HEK293 (cell line): ENCODE data around the gene TSPAN3.

Experiments used
- CTCF ChIA-PET: fragments of 350-600 bp; formaldehyde crosslinking; extraction: SDS; loops from one replicate; lab custom pipeline; 2021; ENCODE audit warnings: antibody characterized with exemption; lab: Yijun Ruan, JAX
- POLR2A ChIA-PET: fragments of 300-600 bp; formaldehyde crosslinking; extraction: SDS; loops from one replicate; lab custom pipeline; 2020; ENCODE audit warnings: antibody characterized with exemption, inconsistent platforms; lab: Yijun Ruan, JAX
- H3K27ac ChIP-seq: fragments of 200-500 bp; sonication (Bioruptor generic); 2 replicates; pipeline ENCODE4 v1.5.1; 2014; ENCODE audit warnings: low read depth, low read length, control low read depth, inconsistent platforms; ENCODE audit errors: extremely low read depth
- H3K36me3 ChIP-seq, 2 experiments: fragments of 200-500 bp in 1 of 2; sonication (Bioruptor generic) in 1 of 2; 1 replicate in 1 of 2; 2 replicates in 1 of 2; pipeline ENCODE4 v1.5.1; 2014 to 2017; ENCODE audit warnings: inconsistent platforms in 2 of 2, low read length in 2 of 2; ENCODE audit not compliant: control insufficient read depth in 2 of 2, insufficient read depth in 1 of 2
- H3K4me1 ChIP-seq: fragments of 200-500 bp; sonication (Bioruptor generic); 2 replicates; pipeline ENCODE4 v1.5.1; 2014; ENCODE audit warnings: mild to moderate bottlenecking, low read length, inconsistent platforms; ENCODE audit not compliant: control insufficient read depth, insufficient read depth
- H3K4me3 ChIP-seq: 2 replicates; pipeline ENCODE4 v1.5.1; 2011; ENCODE audit warnings: low read depth, mild to moderate bottlenecking, control low read depth, low read length, moderate library complexity
- H3K9me3 ChIP-seq: fragments of 200-500 bp; sonication (Bioruptor generic); 2 replicates; pipeline ENCODE4 v1.5.1; 2014; ENCODE audit warnings: low read depth, low read length, inconsistent platforms; ENCODE audit not compliant: control insufficient read depth, insufficient read depth
- EGR2 ChIP-seq: fragments of 450-650 bp; formaldehyde crosslinking; IDR thresholded peaks from 2 replicates; pipeline ENCODE4 v1.5.1; 2016; ENCODE audit warnings: low read depth, missing biosample characterization, missing genetic modification characterization
- GLI4 ChIP-seq: fragments of 450-650 bp; formaldehyde crosslinking; IDR thresholded peaks from 2 replicates; pipeline ENCODE4 v1.5.1; 2016; ENCODE audit warnings: missing biosample characterization, missing genetic modification characterization
- HOXD13 ChIP-seq: sonication (generic); formaldehyde crosslinking; IDR thresholded peaks from 2 replicates; pipeline ENCODE4 v1.8.0; 2022; ENCODE audit warnings: missing genetic modification reagents, borderline replicate concordance
- KLF10 ChIP-seq: fragments of 450-650 bp; IDR thresholded peaks from 2 replicates; pipeline ENCODE4 v1.5.1; 2018; ENCODE audit warnings: missing biosample characterization, mild to moderate bottlenecking, missing genetic modification characterization
- KLF8 ChIP-seq: fragments of 450-650 bp; formaldehyde crosslinking; IDR thresholded peaks from 2 replicates; pipeline ENCODE4 v1.5.1; 2016; ENCODE audit warnings: missing biosample characterization, missing genetic modification characterization
- KLF9 ChIP-seq: fragments of 450-650 bp; formaldehyde crosslinking; IDR thresholded peaks from 2 replicates; pipeline ENCODE4 v1.5.1; 2016; ENCODE audit warnings: missing biosample characterization, missing genetic modification characterization, low read depth
- OVOL3 ChIP-seq: fragments of 450-650 bp; formaldehyde crosslinking; IDR thresholded peaks from 2 replicates; pipeline ENCODE4 v1.5.1; 2016; ENCODE audit warnings: missing biosample characterization, missing genetic modification characterization
- RBAK ChIP-seq: fragments of 450-650 bp; formaldehyde crosslinking; IDR thresholded peaks from 2 replicates; pipeline ENCODE4 v1.5.1; 2016; ENCODE audit warnings: missing biosample characterization, missing genetic modification characterization
- REST ChIP-seq: fragments of 450-650 bp; formaldehyde crosslinking; IDR thresholded peaks from 2 replicates; pipeline ENCODE4 v1.5.1; 2016; ENCODE audit warnings: missing biosample characterization, missing genetic modification characterization
- SP3 ChIP-seq: fragments of 450-650 bp; formaldehyde crosslinking; IDR thresholded peaks from 2 replicates; pipeline ENCODE4 v1.5.1; 2016; ENCODE audit warnings: missing biosample characterization, missing genetic modification characterization
- ZBTB48 ChIP-seq: fragments of 450-650 bp; formaldehyde crosslinking; IDR thresholded peaks from 2 replicates; pipeline ENCODE4 v1.5.1; 2016; ENCODE audit warnings: missing biosample characterization, missing genetic modification characterization
- ZFHX2 ChIP-seq: fragments of 450-650 bp; formaldehyde crosslinking; conservative IDR thresholded peaks from 2 replicates; pipeline ENCODE4 v1.5.1; 2016; ENCODE audit warnings: missing biosample characterization, missing genetic modification characterization
- ZFP3 ChIP-seq: fragments of 450-650 bp; formaldehyde crosslinking; IDR thresholded peaks from 2 replicates; pipeline ENCODE4 v1.5.1; 2016; ENCODE audit warnings: low read depth, missing biosample characterization, missing genetic modification characterization
- ZFP37 ChIP-seq: fragments of 450-650 bp; formaldehyde crosslinking; IDR thresholded peaks from 2 replicates; pipeline ENCODE4 v1.5.1; 2016; ENCODE audit warnings: missing biosample characterization, missing genetic modification characterization
- ZIC2 ChIP-seq: fragments of 450-650 bp; formaldehyde crosslinking; IDR thresholded peaks from 2 replicates; pipeline ENCODE4 v1.5.1; 2016; ENCODE audit warnings: missing biosample characterization, missing genetic modification characterization
- ZNF214 ChIP-seq: fragments of 450-650 bp; formaldehyde crosslinking; IDR thresholded peaks from 2 replicates; pipeline ENCODE4 v1.5.1; 2017; ENCODE audit warnings: missing biosample characterization, mild to moderate bottlenecking, missing genetic modification characterization, borderline replicate concordance
- ZNF221 ChIP-seq: fragments of 450-650 bp; formaldehyde crosslinking; IDR thresholded peaks from 2 replicates; pipeline ENCODE4 v1.5.1; 2017; ENCODE audit warnings: missing biosample characterization, missing genetic modification characterization, borderline replicate concordance
- ZNF223 ChIP-seq: fragments of 450-650 bp; formaldehyde crosslinking; IDR thresholded peaks from 2 replicates; pipeline ENCODE4 v1.5.1; 2016; ENCODE audit warnings: missing biosample characterization, missing genetic modification characterization
- ZNF302 ChIP-seq: fragments of 450-650 bp; formaldehyde crosslinking; IDR thresholded peaks from 2 replicates; pipeline ENCODE4 v1.5.1; 2016; ENCODE audit warnings: missing biosample characterization, missing genetic modification characterization, low read depth
- ZNF341 ChIP-seq: fragments of 450-650 bp; formaldehyde crosslinking; IDR thresholded peaks from 2 replicates; pipeline ENCODE4; 2016; ENCODE audit warnings: low read depth, missing biosample characterization, missing genetic modification characterization
- ZNF362 ChIP-seq: fragments of 450-650 bp; formaldehyde crosslinking; IDR thresholded peaks from 2 replicates; pipeline ENCODE4 v1.5.1; 2016; ENCODE audit warnings: missing biosample characterization, missing genetic modification characterization
- ZNF544 ChIP-seq: fragments of 450-650 bp; formaldehyde crosslinking; IDR thresholded peaks from 2 replicates; pipeline ENCODE4 v1.5.0; 2017; ENCODE audit warnings: missing biosample characterization, missing genetic modification characterization
- ZNF596 ChIP-seq: fragments of 450-650 bp; IDR thresholded peaks from 2 replicates; pipeline ENCODE4 v1.5.0; 2018; ENCODE audit warnings: missing biosample characterization, mild to moderate bottlenecking, missing genetic modification characterization, moderate library complexity
- ZSCAN5A ChIP-seq: fragments of 450-650 bp; formaldehyde crosslinking; IDR thresholded peaks from 2 replicates; pipeline ENCODE4 v1.5.1; 2016; ENCODE audit warnings: missing biosample characterization, missing genetic modification characterization

TSPAN3 gene

GRCh38 chr15:77027697-77028450 lies 43.0 kb downstream of the TSPAN3 start:
- Histone ChIP-seq H3K36me3 (no peaks in the 10 kb centered on the region), H3K4me1 (no peaks in the 10 kb centered on the region), H3K9me3 (no peaks in the 10 kb centered on the region), H3K27ac (no peak overlapping the region)
- CTCF ChIA-PET: interaction anchor here (0.7 kb wide), 1 partner anchor 807 kb away, joined by 3 read pairs; no protein-coding TSS in a partner anchor
- POLR2A ChIA-PET: no interaction called here
- TF ChIP-seq SP3 (tag by site-specific recombination) (no peak), ZFHX2 (tag by site-specific recombination) (no peak), ZNF221 (tag by site-specific recombination) (no peak), KLF10 (peak; percentile 50; the same call in 1 of the 2 replicates), HOXD13 (CRISPR knock-in tag) (no peak), KLF9 (tag by site-specific recombination) (peak; percentile 47), ZNF596 (no peak), KLF8 (tag by site-specific recombination) (peak; percentile 18; the same call in 1 of the 2 replicates), RBAK (tag by site-specific recombination) (no peak), OVOL3 (no peak), ZNF362 (tag by site-specific recombination) (no peak), ZIC2 (tag by site-specific recombination) (no peak), ZNF223 (tag by site-specific recombination) (no peak), GLI4 (tag by site-specific recombination) (no peak), ZFP3 (tag by site-specific recombination) (no peak), ZNF302 (tag by site-specific recombination) (no peak)
- TF ChIP-seq, all 188 proteins: peak for 3
- no peak overlapping the region for H3K4me3 ChIP-seq

GRCh38 chr15:77027111-77027696 lies 43.7 kb downstream of the TSPAN3 start:
- ChIA-PET POLR2A (interaction anchor here (0.7 to 0.9 kb wide), 2 partner anchors 10 to 44 kb away, joined by 4 to 5 read pairs; partner anchors contain the start of gene TSPAN3), CTCF (interaction anchor here (0.8 to 1.1 kb wide), 2 partner anchors 8 to 14 kb away, joined by 3 read pairs; no protein-coding TSS in a partner anchor)
- no peaks in the 10 kb centered on the region for H3K36me3 ChIP-seq
- H3K27ac ChIP-seq: no peak overlapping the region
- H3K9me3 ChIP-seq: no peaks in the 10 kb centered on the region
- TF ChIP-seq ZSCAN5A (tag by site-specific recombination) (no peak), EGR2 (tag by site-specific recombination) (peak; percentile 95), ZFHX2 (tag by site-specific recombination) (peak; percentile 99)
- H3K4me1 ChIP-seq: no peaks in the 10 kb centered on the region
- H3K4me3 ChIP-seq: no peak overlapping the region

- ChIA-PET CTCF (interaction anchor here (0.7 to 4.3 kb wide), 5 partner anchors 8 to 71 kb away, joined by 3 to 32 read pairs (median 4); no protein-coding TSS in a partner anchor), POLR2A (interaction anchor here (0.7 to 0.9 kb wide), 2 partner anchors 11 to 45 kb away, joined by 4 to 5 read pairs; partner anchors contain the start of gene TSPAN3)
- Histone ChIP-seq H3K9me3 (no peaks in the 10 kb centered on the region), H3K27ac (no peak overlapping the region), H3K4me1 (no peaks in the 10 kb centered on the region), H3K4me3 (no peak overlapping the region), H3K36me3 (no peaks in the 10 kb centered on the region)
- TF ChIP-seq ZBTB48 (tag by site-specific recombination) (no peak), ZFP37 (tag by site-specific recombination) (no peak), ZNF544 (tag by site-specific recombination) (no peak), ZNF341 (tag by site-specific recombination) (no peak), REST (tag by site-specific recombination) (no peak), ZNF214 (tag by site-specific recombination) (no peak)
These were observed 44.3 kb downstream of the TSPAN3 start for GRCh38 chr15:77026501-77027110.
